ENCODE measurements around the gene ARID5B.

ARID5B gene

DNA sequence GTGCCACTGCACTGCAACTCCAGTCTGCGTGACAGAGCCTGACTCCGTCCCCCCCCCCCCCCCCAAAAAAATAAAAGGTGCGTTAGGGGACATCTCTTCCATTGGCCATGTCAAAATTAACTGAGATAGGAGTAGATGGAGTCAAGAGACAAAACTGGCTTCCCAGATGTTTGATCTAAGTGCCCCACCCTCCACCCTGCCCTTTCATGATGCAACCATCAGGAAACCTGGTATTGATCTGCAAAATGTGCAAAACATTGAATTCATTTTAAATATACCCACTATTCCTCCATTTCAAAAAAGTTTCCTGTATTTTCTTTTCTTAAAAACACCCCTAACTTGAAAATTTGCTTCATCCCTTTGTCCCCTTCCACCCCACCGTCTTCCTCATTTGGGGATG lies 17.5 kb downstream of the ARID5B start:
- no peak overlapping the region; the same call in 1 of the 2 replicates for H3K27ac ChIP-seq
- TF ChIP-seq, protein P1, sequence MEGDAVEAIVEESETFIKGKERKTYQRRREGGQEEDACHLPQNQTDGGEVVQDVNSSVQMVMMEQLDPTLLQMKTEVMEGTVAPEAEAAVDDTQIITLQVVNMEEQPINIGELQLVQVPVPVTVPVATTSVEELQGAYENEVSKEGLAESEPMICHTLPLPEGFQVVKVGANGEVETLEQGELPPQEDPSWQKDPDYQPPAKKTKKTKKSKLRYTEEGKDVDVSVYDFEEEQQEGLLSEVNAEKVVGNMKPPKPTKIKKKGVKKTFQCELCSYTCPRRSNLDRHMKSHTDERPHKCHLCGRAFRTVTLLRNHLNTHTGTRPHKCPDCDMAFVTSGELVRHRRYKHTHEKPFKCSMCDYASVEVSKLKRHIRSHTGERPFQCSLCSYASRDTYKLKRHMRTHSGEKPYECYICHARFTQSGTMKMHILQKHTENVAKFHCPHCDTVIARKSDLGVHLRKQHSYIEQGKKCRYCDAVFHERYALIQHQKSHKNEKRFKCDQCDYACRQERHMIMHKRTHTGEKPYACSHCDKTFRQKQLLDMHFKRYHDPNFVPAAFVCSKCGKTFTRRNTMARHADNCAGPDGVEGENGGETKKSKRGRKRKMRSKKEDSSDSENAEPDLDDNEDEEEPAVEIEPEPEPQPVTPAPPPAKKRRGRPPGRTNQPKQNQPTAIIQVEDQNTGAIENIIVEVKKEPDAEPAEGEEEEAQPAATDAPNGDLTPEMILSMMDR (conservative IDR thresholded peaks at IDR 0.05): no peak

DNA sequence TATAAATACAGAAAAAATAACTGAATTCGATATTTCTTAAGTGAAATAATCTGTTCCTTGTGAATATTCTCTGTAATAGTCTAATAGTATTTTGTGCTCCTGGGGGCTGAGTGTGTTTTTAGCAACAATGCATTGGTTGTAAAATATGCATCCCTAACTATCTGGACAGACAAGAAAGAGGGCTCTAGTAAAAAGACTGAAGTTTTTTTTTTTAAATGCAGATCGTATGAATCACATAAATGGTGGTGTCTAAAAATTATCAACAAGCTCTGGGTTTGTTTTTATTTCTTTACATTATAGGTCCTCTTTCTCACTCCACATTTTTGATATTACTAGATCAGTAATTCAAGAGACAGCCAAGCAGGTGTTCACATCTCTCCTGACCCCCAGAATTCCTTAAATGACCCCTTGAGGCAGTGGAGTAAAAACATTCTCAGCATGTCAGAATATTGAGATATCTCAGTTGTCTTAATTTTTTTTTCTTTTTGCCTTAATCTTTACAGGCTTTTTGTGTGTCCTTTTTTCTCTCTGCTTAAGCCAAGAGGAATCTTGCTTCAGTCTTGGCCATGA lies 18.2 kb downstream of the ARID5B start:
- H3K27ac ChIP-seq: peak overlapping the region; percentile 26; the same call in 1 of the 2 replicates
- TF ChIP-seq, protein P1 (conservative IDR thresholded peaks at IDR 0.05): no peak

DNA sequence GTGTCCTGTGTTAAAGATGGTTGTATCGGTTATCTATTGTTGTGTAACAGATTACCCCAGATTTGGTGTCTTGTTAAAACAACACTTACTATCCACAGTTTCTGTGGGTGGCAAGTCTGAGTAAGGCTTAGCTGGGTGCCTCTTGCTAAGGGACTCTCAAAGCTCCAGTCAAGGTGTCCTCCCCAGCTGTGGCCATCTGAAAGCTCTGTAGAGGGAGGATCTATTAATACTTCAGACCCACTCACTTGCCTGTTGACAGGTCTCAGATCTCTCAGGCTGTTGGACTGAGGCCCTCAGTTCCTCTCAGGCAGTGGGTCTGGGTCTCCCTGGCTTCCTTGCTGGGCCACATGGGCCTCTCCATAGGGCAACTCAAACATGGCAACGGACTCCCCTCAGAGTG lies 19.6 kb downstream of the ARID5B start:
- H3K27ac ChIP-seq: peak overlapping the region; percentile 82
- TF ChIP-seq, protein P1 (conservative IDR thresholded peaks at IDR 0.05): no peak

DNA sequence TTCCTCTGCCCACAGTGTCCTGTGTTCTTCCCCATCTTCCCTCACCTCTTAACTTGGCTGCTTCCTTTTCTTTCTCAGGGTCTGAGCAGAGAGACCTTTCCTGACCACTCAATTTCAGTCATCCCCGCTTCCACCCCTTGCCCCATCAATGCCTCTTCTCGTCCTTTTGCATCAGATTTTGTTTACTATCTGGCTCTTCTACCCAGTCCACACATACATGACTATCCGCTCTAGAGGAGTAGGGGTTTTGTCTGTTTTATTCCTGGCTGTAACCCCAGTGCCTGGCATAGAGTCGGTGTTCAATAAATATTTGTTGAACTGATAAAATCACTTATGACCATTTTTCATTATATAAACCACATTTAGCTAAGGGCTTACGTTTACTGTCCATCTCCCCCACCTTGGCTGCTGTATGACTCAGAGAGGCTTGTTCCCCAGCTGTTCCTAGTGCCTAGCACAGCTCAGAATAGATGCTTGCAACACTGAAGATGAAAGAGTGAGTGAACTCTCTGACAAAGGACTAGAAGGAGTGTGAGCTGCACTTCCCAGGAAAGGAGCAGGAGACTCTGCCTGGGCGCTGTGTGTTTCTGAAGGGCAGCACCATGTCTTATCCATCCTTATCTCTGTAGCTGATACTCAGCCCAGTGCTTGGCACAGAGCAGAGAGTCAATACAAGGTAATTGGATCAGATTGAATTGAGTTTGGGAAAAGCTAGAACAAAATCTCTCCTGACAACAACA lies 21.9 kb downstream of the ARID5B start:
- peak overlapping the region; percentile 82 for H3K27ac ChIP-seq
- TF ChIP-seq, protein P1 (conservative IDR thresholded peaks at IDR 0.05): no peak

DNA sequence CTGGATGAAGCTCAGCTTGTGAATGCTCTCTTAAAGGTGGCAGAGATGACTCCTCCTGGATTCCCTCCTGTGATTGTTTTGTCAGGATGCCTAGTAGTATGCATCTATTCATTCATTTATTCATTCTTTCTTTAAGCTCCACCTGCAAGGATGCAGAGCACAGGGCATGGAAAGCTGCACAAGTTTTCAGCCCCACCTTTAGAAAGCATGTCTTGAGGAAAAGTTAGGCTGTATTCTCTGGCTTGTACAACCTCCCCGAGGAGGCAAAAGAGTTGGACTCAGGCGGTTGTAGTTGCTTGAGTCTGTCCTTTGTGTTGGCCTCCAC lies 22.4 kb downstream of the ARID5B start:
- TF ChIP-seq, protein P1 (conservative IDR thresholded peaks at IDR 0.05): no peak
- peak overlapping the region; percentile 82 for H3K27ac ChIP-seq

DNA sequence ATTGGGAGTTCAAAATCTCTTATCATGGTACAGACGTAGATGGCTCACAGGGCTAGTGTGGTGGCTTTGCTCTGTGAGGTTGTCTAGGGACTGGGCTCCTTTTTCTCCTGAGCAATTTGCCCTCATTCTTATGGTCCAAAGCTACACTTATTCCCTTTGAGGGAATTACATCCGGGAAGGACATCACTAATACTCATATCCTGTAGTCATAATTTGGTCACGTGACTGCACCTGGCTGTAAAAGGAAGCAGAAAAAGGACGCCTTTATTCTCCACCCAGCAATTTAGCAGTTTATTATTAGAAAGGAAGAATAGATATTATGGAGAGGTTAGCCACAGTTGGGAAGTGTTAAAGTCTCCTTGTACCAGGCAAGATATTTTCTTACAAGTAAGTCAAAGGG lies 28.1 kb downstream of the ARID5B start:
- H3K27ac ChIP-seq: no peak overlapping the region
- TF ChIP-seq, protein P1 (conservative IDR thresholded peaks at IDR 0.05): no peak

DNA sequence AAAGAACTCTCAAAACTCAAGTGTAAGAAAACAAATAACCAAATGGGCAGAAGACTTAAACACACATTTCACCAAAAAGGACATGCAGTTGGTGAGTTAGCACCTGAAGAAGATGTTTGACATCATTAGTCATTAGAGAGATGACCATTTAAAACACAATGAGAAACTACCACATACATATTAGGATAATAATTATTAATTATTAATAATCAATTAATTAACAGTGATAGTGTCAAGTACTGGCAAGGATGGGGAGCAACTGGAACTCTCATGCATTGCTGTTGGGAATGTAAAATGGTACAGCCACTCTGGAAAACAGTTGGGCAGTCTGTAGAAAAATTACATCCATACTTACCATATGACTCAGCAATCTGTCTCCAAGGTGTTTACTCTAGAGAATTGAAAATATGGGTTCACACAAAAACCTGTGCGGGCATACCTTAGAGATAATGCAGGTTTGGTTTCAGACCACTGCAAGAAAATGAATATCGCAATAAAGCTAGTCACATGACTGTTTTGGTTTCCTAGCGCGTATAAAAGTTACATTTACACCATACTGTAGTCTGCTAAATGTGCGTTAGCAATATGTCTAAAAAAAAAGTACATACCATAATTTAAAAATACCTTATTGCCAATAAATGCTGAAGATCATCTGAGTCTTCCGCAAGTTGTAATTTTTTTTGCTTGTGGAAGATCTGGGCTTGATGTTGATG lies 30.3 kb downstream of the ARID5B start:
- H3K27ac ChIP-seq: no peak overlapping the region
- TF ChIP-seq, protein P1 (conservative IDR thresholded peaks at IDR 0.05): no peak

All from VCaP (cell line).